IPS-18a (cell line): Measurements from ENCODE around the gene ATF4.
"Not testable (repeated sequence)": the region's sequence is repeated elsewhere in the genome, so short reads cannot be mapped to it uniquely, and the experiment has no call there.

Source experiments
- H3K27ac ChIP-seq: one replicate; pipeline ENCODE4 v1.5.1; 2013; ENCODE audit warnings: low read length
- H3K27me3 ChIP-seq: one replicate; pipeline ENCODE4 v1.6.1; 2013; ENCODE audit warnings: mild to moderate bottlenecking, low read length; ENCODE audit not compliant: control insufficient read depth, insufficient read depth
- H3K36me3 ChIP-seq: one replicate; pipeline ENCODE4 v1.6.1; 2013; ENCODE audit warnings: low read depth, low read length; ENCODE audit not compliant: control insufficient read depth
- H3K4me1 ChIP-seq: one replicate; pipeline ENCODE4 v1.6.1; 2013; ENCODE audit warnings: low read depth, low read length; ENCODE audit not compliant: control insufficient read depth
- H3K4me3 ChIP-seq: one replicate; pipeline ENCODE4 v1.5.1; 2013; ENCODE audit warnings: low read length
- H3K9ac ChIP-seq: one replicate; pipeline ENCODE4 v1.6.1; 2013; ENCODE audit warnings: mild to moderate bottlenecking, low read length, moderate library complexity
- H3K9me3 ChIP-seq: one replicate; pipeline ENCODE4 v1.6.1; 2013; ENCODE audit warnings: low read depth, low read length; ENCODE audit not compliant: control insufficient read depth

ATF4 gene

DNA sequence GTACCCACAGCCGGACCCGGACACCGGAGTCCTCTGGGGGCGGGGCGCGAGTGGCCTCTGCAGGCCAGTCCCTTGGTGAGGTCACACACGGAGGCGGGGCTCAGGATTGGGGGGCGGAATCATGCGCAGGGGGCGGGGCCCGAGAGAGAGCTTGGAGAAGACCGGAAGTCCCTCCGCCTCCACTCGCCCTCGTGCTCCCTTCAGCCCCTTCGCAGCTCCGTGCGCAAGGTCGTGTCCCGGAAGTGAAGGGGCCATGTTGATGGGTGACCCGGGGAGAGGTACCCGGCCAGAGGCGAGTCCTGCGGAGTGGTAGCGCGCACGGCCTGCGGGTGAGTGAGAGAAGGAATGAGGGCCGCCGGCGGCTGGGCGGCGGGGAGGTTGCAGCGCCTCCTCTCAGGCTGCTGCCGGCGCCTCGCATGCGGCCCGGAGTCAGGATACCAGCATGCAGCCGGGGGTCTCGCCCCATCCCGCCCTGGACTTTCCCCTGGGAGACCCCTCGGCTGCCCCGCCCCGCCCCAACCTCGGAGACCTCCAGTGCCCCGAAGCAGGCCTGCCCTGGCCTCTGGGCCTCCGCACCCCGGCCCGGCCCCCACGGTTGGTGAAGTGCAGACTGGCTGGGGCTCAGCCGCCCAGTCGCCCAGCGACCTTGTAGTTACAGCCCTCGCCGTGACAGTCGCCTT is 18.1 kb upstream of the ATF4 start, which contains the start of gene MIEF1:
MIEF1 (plus strand) TSS at position 182 of the 680 bp plus-strand sequence. CDS start 9,005 bp downstream, outside the sequence.
- H3K4me3 ChIP-seq = peak within 1 kb of the TSS; percentile 82

DNA sequence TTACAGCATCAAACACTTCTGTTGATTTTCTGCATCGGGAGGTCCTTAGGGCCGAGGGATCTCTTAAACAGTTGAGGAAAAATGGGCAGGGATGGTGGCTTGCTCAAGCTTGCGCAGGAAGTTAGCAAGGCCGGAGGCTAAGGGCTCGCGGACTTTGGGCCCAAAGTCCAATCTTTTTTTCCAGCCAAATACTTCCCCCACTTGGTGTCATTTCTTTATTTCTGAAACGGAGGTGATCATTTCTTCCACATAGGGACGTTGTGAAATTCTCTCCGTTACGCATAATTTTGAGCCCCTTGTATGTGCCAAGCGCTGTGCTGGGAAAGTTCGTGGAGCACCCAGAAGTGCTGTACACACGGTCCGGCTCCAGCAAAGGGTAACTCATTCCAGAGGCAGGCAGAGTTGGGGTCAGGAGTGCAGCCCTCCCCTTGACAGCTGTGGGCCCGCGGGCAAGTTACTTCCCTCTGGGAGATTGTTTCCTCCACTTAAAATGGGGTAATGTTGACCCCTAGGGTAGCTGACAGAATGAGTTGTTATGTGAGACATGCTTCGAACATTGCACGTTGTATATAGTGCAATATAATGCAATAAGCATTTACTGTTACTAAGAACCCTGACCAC is 17.5 kb upstream of the ATF4 start:
- H3K9me3 ChIP-seq = no peaks in the 10 kb centered on the region
- no peaks in the 10 kb centered on the region for H3K4me1 ChIP-seq
- peak overlapping the region; percentile 69 for H3K9ac ChIP-seq
- H3K36me3 ChIP-seq = peaks cover 34% of the 10 kb centered on the region
- H3K27me3 ChIP-seq = peaks cover 86% of the 10 kb centered on the region
- H3K27ac ChIP-seq = no peak overlapping the region
- peak overlapping the region; percentile 82 for H3K4me3 ChIP-seq

More for the DNA sequence above, 18.1 kb upstream of the ATF4 start, which contains the start of gene MIEF1:
- Histone ChIP-seq H3K27ac (no peak within 1 kb of the TSS), H3K9ac (peak within 1 kb of the TSS; percentile 69), H3K27me3 (peaks cover 86% of the 10 kb centered on the region), H3K4me1 (no peaks in the 10 kb centered on the region), H3K9me3 (no peaks in the 10 kb centered on the region), H3K36me3 (peaks cover 34% of the 10 kb centered on the region)

DNA sequence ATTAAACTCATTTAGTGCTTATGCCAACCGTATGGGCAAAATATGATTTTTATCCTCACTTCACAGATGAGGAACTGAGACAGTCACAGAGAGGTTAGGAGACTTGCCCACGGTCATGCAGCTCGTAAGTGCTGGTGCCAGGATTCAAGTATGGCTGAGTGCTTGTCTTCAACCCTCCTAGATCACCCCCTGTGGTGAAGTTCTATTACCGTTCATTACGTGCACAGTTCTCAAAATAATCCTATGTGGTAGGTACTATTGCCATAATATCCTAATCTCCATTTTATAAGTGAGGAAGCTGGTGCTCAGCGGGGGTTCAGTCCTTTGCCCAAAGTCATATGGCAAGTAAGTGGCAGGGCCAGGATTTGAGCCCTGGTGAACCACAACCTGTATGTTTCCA is 16.7 kb upstream of the ATF4 start:
- Histone ChIP-seq H3K9me3 (no peaks in the 10 kb centered on the region), H3K4me3 (peak overlapping the region; percentile 82), H3K36me3 (peaks cover 39% of the 10 kb centered on the region), H3K27me3 (peaks cover 87% of the 10 kb centered on the region), H3K9ac (no peak overlapping the region), H3K27ac (no peak overlapping the region), H3K4me1 (no peaks in the 10 kb centered on the region)

DNA sequence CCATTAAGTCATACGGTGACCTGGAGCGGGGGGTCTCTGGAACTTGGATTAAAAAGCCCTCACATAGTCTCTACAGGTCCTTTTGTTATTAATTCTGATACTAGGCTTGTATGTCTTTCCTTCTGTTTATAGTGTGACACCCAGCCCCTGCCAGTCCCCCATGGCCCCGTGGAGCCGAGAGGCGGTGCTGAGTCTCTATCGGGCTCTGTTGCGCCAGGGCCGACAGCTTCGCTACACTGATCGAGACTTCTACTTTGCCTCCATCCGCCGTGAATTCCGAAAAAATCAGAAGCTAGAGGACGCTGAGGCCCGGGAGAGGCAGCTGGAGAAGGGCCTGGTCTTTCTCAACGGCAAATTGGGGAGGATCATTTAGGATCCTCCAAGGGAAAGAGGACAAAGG is 16.3 kb upstream of the ATF4 start:
- no peaks in the 10 kb centered on the region for H3K4me1 ChIP-seq
- peaks cover 87% of the 10 kb centered on the region for H3K27me3 ChIP-seq
- H3K9ac ChIP-seq = no peak overlapping the region
- no peaks in the 10 kb centered on the region for H3K9me3 ChIP-seq
- peaks cover 39% of the 10 kb centered on the region for H3K36me3 ChIP-seq
- H3K4me3 ChIP-seq = no peak overlapping the region
- no peak overlapping the region for H3K27ac ChIP-seq

DNA sequence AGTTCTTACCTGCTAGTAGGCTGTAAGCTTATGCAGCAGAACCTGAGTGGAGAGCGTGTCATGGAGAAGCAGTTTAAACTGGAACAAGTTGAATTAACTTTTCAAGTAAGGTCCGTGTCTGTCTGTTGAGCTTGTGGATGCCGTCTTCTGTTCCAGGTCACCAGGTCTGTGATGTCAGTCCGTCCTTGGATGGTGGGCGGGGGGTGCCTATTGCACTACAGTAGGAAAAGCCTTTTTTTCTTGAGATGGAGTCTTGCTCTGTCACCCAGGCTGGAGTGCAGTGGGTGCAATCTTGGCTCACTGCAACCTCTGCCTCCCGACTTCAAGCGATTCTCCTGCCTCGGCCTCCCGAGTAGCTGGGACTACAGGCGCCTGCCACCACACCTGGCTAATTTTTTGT is 13.3 kb upstream of the ATF4 start:
- not testable (repeated sequence) for H3K4me1 ChIP-seq, H3K9me3 ChIP-seq, H3K27ac ChIP-seq, H3K9ac ChIP-seq, H3K4me3 ChIP-seq
- peaks cover 91% of the 10 kb centered on the region for H3K27me3 ChIP-seq
- H3K36me3 ChIP-seq = peaks cover 58% of the 10 kb centered on the region

DNA sequence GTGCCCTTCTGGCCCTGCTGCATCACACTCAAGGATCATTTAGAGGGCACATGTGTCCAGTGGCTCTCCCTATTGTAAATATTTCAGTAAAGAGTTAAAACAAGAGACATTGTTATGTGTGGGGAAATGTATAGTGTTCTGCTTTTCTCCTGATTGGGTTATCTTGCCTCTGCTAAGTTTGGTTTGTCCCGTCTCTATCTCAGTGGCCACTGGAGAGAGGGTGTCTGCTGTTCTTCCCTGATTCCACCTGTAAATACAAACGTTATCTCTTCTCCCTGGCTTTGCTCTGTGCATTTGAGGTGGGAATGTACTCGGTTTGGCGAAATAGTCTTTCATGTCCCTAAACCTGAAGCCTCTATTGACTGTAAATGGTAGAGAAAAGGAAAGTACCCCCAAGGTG is 12.0 kb upstream of the ATF4 start:
- Histone ChIP-seq H3K36me3 (peaks cover 65% of the 10 kb centered on the region), H3K27me3 (peaks cover 98% of the 10 kb centered on the region), H3K4me1 (no peaks in the 10 kb centered on the region), H3K27ac (no peak overlapping the region), H3K9me3 (no peaks in the 10 kb centered on the region), H3K9ac (no peak overlapping the region), H3K4me3 (no peak overlapping the region)

DNA sequence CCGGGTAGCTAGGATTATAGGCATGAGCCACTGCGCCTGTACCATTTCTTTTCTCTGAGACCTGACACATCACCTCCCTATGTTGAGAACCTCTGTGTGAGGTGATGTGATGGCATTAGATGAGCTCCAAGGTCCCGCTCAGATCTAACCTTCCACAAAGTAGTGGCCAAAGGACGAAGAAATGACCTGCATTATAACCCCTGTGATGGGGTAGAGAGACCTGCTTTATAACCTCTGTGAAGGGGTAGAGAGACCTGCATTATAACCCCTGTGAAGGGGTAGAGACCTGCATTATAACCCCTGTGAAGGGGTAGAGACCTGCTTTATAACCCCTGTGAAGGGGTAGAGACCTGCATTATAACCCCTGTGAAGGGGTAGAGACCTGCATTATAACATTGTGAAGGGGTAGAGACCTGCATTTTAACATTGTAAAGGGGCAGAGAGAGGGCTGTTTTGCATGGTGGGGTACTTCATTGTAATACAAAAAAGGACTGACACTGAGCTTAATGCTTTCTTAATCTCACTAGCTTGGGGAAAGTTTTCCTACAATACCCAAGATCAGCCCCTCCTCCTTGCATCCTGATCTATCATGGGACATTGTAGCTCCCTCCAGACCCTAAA is 9.7 kb upstream of the ATF4 start:
- Histone ChIP-seq H3K27ac (no peak overlapping the region), H3K36me3 (peaks cover 65% of the 10 kb centered on the region), H3K9me3 (no peaks in the 10 kb centered on the region), H3K9ac (no peak overlapping the region), H3K27me3 (peaks cover 99% of the 10 kb centered on the region), H3K4me1 (no peaks in the 10 kb centered on the region), H3K4me3 (no peak overlapping the region)

DNA sequence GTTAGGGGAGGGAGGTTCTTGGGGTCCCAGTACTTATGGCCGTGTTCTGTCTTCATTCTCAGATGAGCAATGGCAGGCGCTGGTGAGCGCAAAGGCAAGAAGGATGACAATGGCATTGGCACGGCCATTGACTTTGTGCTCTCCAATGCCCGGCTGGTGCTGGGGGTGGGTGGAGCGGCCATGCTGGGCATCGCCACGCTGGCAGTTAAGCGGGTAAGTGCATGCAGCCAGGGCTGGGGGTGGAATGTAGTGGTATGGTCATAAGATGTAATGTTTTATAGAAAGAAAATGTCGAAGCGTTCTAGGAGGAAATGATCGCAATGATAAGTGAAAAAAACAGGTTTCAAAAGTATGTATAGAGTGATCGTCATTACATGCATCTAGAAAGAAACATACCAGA is 9.1 kb upstream of the ATF4 start:
- Histone ChIP-seq H3K9me3 (no peaks in the 10 kb centered on the region), H3K27me3 (peaks cover 99% of the 10 kb centered on the region), H3K4me1 (no peaks in the 10 kb centered on the region), H3K4me3 (no peak overlapping the region), H3K36me3 (peaks cover 65% of the 10 kb centered on the region), H3K9ac (no peak overlapping the region), H3K27ac (no peak overlapping the region)

DNA sequence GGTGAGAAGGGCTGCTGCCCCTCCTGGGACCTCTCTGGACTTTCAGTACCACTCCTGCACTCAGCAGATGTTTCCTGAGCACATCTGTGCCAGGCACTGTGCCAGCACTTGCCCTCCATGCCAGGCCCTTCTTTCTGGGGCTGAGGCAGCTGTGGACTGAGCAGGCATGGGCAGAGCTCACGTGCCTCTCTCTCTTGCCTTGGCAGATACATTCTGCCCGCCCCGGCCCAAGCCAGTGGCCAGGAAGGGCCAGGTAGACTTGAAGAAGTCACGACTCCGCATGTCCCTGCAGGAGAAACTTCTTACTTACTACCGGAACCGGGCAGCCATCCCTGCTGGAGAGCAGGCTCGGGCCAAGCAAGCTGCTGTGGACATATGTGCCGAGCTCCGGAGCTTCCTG is 8.3 kb upstream of the ATF4 start:
- H3K4me3 ChIP-seq = no peak overlapping the region
- H3K27ac ChIP-seq = no peak overlapping the region
- no peak overlapping the region for H3K9ac ChIP-seq
- H3K4me1 ChIP-seq = no peaks in the 10 kb centered on the region
- H3K27me3 ChIP-seq = peaks cover 93% of the 10 kb centered on the region
- no peaks in the 10 kb centered on the region for H3K9me3 ChIP-seq
- H3K36me3 ChIP-seq = peaks cover 64% of the 10 kb centered on the region

DNA sequence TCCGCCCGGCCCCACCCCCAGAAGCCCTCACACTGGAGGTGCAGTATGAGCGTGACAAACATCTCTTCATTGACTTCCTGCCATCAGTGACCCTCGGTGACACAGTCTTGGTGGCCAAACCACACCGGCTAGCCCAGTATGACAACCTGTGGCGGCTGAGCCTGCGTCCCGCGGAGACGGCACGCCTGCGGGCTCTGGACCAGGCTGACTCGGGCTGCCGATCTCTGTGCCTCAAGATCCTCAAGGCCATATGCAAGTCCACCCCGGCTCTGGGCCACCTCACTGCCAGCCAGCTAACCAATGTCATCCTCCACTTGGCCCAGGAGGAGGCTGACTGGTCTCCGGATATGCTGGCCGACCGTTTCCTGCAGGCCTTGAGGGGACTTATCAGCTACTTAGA is 6.6 kb upstream of the ATF4 start:
- Histone ChIP-seq H3K9me3 (no peaks in the 10 kb centered on the region), H3K4me3 (no peak overlapping the region), H3K36me3 (peaks cover 60% of the 10 kb centered on the region), H3K9ac (no peak overlapping the region), H3K27ac (no peak overlapping the region), H3K4me1 (peaks cover 5% of the 10 kb centered on the region), H3K27me3 (peaks cover 93% of the 10 kb centered on the region)

DNA sequence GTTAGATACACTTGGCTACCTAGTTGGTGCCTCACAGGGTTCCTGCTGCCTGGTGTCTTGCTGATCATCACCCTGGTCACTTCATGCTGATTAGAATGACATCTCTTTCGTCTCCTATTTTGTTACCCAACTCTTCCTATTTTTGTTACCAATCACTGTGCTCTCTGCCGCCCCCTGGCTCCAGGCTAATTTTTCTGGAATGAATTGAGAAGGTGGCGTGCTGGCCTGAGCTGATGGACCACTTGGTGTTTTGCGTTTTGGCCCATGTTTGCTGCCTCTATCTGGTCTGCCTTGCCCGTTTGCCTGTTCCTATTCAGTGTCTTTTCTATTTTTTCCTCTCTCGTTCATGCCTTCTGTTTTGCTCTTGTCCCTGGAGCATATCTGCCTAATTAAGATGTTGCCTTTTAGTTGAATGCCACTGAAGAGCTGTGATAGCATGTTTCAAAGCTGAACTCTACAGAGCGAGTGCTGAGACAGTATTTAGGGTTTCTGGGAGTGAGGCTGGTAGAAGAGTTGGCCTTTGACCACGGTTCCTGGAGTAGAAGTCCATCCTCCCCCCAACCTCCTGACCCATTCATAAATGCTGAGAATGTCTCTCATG is 5.9 kb upstream of the ATF4 start:
- H3K9ac ChIP-seq = no peak overlapping the region
- no peaks in the 10 kb centered on the region for H3K9me3 ChIP-seq
- H3K4me3 ChIP-seq = no peak overlapping the region
- peaks cover 86% of the 10 kb centered on the region for H3K27me3 ChIP-seq
- H3K4me1 ChIP-seq = peaks cover 8% of the 10 kb centered on the region
- no peak overlapping the region for H3K27ac ChIP-seq
- peaks cover 55% of the 10 kb centered on the region for H3K36me3 ChIP-seq
